GM12878 (cell line): Measurements from ENCODE around the gene ARL15.

Source experiments
- CBX3 ChIP-seq: fragments of 200-600 bp; sonication (generic); IDR thresholded peaks from 2 replicates; pipeline ENCODE4 v1.6.1; 2016; ENCODE audit warnings: low read depth, borderline replicate concordance
- EZH2 ChIP-seq: IDR thresholded peaks from 2 replicates; pipeline ENCODE4 v1.6.1; 2012; ENCODE audit warnings: low read depth, mild to moderate bottlenecking, control low read depth, inconsistent platforms, low read length, borderline replicate concordance; ENCODE audit not compliant: control insufficient read depth
- FOXM1 ChIP-seq: IDR thresholded peaks from 2 replicates; pipeline ENCODE4 v1.6.1; 2012; ENCODE audit warnings: low read depth, mild to moderate bottlenecking, inconsistent platforms, low read length, moderate library complexity
- GABPA ChIP-seq: IDR thresholded peaks from 2 replicates; pipeline ENCODE4 v1.6.1; 2014; ENCODE audit warnings: antibody characterized with exemption, low read depth, mild to moderate bottlenecking, inconsistent platforms
- JUND ChIP-seq: IDR thresholded peaks from 2 replicates; pipeline ENCODE4 v1.6.1; 2012; ENCODE audit warnings: low read depth, mild to moderate bottlenecking, low read length, improper control_type of control experiment, moderate library complexity
- KAT2A ChIP-seq: conservative IDR thresholded peaks from 2 replicates; pipeline ENCODE4 v1.6.1; 2011; ENCODE audit warnings: low read depth, low read length; ENCODE audit not compliant: control insufficient read depth
- NRF1 ChIP-seq: conservative IDR thresholded peaks from 2 replicates; pipeline ENCODE4 v1.6.1; 2011; ENCODE audit warnings: mild to moderate bottlenecking, low read depth, low read length, improper control_type of control experiment
- POLR2A ChIP-seq: IDR thresholded peaks from 2 replicates; pipeline ENCODE4 v1.6.1; 2011; ENCODE audit warnings: low read depth, mild to moderate bottlenecking, low read length
- ZNF274 ChIP-seq: IDR thresholded peaks from one replicate; pipeline ENCODE4 v1.8.0; 2011; ENCODE audit not compliant: insufficient read length, insufficient read depth
- TF ChIP-seq, protein P1 (sequence below): fragments of 450-650 bp; IDR thresholded peaks from 2 replicates; pipeline ENCODE4 v1.6.1; 2017; ENCODE audit warnings: mild to moderate bottlenecking, low read depth, inconsistent platforms; ENCODE audit not compliant: poor library complexity, severe bottlenecking
- TF ChIP-seq, protein P2 (sequence below), 3 experiments: IDR thresholded peaks in 2 of 3; conservative IDR thresholded peaks in 1 of 3; 2 replicates each; pipeline ENCODE4 v1.5.1; 2011; ENCODE audit warnings: low read depth in 3 of 3, low read length in 3 of 3, mild to moderate bottlenecking in 3 of 3, control low read depth in 2 of 3, moderate library complexity in 2 of 3, inconsistent platforms in 1 of 3, mixed read lengths in 1 of 3; ENCODE audit not compliant: control insufficient read depth in 2 of 3, insufficient read depth in 1 of 3; ENCODE audit errors: extremely low read depth in 1 of 3

DNA sequence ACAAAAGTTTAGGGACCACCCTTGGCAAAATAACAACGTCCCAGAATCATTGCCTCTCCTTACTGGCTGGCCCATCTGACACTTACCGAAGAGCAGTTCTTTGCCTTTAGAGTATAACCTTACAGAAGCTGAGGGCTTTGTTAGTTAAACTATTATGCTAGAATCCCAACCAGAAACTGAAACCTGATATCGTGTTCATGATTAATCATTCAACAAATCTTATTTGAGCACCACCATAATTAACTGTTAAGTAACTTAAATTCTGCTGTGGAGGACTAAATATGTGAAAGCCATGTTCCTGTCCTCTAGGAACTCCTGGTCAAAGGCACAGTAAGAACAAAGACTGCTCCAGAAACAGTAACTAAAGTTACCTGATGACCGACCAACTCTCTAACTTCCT lies 104.9 kb downstream of the ARL15 start:
- TF ChIP-seq, protein P1, sequence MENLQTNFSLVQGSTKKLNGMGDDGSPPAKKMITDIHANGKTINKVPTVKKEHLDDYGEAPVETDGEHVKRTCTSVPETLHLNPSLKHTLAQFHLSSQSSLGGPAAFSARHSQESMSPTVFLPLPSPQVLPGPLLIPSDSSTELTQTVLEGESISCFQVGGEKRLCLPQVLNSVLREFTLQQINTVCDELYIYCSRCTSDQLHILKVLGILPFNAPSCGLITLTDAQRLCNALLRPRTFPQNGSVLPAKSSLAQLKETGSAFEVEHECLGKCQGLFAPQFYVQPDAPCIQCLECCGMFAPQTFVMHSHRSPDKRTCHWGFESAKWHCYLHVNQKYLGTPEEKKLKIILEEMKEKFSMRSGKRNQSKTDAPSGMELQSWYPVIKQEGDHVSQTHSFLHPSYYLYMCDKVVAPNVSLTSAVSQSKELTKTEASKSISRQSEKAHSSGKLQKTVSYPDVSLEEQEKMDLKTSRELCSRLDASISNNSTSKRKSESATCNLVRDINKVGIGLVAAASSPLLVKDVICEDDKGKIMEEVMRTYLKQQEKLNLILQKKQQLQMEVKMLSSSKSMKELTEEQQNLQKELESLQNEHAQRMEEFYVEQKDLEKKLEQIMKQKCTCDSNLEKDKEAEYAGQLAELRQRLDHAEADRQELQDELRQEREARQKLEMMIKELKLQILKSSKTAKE, result no peak
- no peak for TF ChIP-seq CBX3
- TF ChIP-seq KAT2A, result no peak
- no peak for TF ChIP-seq FOXM1
- no peak for TF ChIP-seq GABPA
- no peak for TF ChIP-seq NRF1
- TF ChIP-seq, protein P2, sequence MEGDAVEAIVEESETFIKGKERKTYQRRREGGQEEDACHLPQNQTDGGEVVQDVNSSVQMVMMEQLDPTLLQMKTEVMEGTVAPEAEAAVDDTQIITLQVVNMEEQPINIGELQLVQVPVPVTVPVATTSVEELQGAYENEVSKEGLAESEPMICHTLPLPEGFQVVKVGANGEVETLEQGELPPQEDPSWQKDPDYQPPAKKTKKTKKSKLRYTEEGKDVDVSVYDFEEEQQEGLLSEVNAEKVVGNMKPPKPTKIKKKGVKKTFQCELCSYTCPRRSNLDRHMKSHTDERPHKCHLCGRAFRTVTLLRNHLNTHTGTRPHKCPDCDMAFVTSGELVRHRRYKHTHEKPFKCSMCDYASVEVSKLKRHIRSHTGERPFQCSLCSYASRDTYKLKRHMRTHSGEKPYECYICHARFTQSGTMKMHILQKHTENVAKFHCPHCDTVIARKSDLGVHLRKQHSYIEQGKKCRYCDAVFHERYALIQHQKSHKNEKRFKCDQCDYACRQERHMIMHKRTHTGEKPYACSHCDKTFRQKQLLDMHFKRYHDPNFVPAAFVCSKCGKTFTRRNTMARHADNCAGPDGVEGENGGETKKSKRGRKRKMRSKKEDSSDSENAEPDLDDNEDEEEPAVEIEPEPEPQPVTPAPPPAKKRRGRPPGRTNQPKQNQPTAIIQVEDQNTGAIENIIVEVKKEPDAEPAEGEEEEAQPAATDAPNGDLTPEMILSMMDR (IDR thresholded peaks at IDR 0.05 in 2 of 3, conservative IDR thresholded peaks at IDR 0.05 in 1 of 3; ENCODE audit: control insufficient read depth in 2 of 3, extremely low read depth in 1 of 3, insufficient read depth in 1 of 3, low read depth in 3 of 3, low read length in 3 of 3), result no peak
- TF ChIP-seq POLR2A, result no peak
- no peak for TF ChIP-seq EZH2
- TF ChIP-seq ZNF274, result no peak
- no peak for TF ChIP-seq JUND
